MCF 10A (cell line): ENCODE data around the gene IPPK. TPM values are rescaled to one million over a fixed set of nuclear protein-coding genes. Genes with fewer than 3 reads are reported as not detected.

Experiments used
- BruUV-seq: library from RNA; stranded (reverse); fragments of 400-500 nt; replicated peaks from 2 replicates; lab custom pipeline; 2021; lab: Mats Ljungman, UMichigan
- CTCF ChIA-PET: fragments of 300-600 bp; sonication (Branson Sonifier 250); formaldehyde crosslinking; extraction: SDS; loops from one replicate; lab custom pipeline; 2021; ENCODE audit warnings: antibody characterized with exemption, inconsistent platforms; lab: Yijun Ruan, JAX
- POLR2A ChIA-PET: fragments of 300-600, 350-650 bp; sonication (Branson Sonifier 250); formaldehyde crosslinking; extraction: SDS; loops from one replicate; lab custom pipeline; 2020; ENCODE audit warnings: antibody characterized with exemption, inconsistent platforms; lab: Yijun Ruan, JAX
- DNase-seq: peaks from one replicate; pipeline ENCODE4 v3.0.0-alpha.2; 2018; ENCODE audit not compliant: unreplicated experiment
- H3K27ac Mint-ChIP-seq: one replicate; pipeline ENCODE4 v1.8.0; 2022; ENCODE audit warnings: mild to moderate bottlenecking, low read depth, mixed read lengths; ENCODE audit not compliant: unreplicated experiment
- H3K27me3 Mint-ChIP-seq: one replicate; pipeline ENCODE4 v1.8.0; 2022; ENCODE audit warnings: mixed read lengths; ENCODE audit not compliant: insufficient read depth, unreplicated experiment
- H3K36me3 Mint-ChIP-seq: one replicate; pipeline ENCODE4 v1.8.0; 2022; ENCODE audit warnings: mild to moderate bottlenecking, moderate library complexity, mixed read lengths; ENCODE audit not compliant: insufficient read depth, unreplicated experiment
- H3K4me1 Mint-ChIP-seq: one replicate; pipeline ENCODE4 v1.8.0; 2022; ENCODE audit warnings: mixed read lengths; ENCODE audit not compliant: insufficient read depth, unreplicated experiment
- H3K4me3 Mint-ChIP-seq: one replicate; pipeline ENCODE4 v1.8.0; 2022; ENCODE audit warnings: mild to moderate bottlenecking, moderate library complexity, mixed read lengths; ENCODE audit not compliant: unreplicated experiment
- H3K9me3 Mint-ChIP-seq: one replicate; pipeline ENCODE4 v1.8.0; 2022; ENCODE audit warnings: mixed read lengths; ENCODE audit not compliant: unreplicated experiment
- intact Hi-C: fragments of 100-400 bp; cut with micrococcal nuclease; formaldehyde crosslinking; loops from 2 replicates; pipeline ENCODE4 v1.14.1; 2022
- total RNA-seq: library from RNA; stranded (reverse); gene quantifications from 2 replicates; pipeline ENCODE4 v1.2.3, GENCODE V29; 2022
- TF ChIP-seq, protein P1 (sequence below): fragments of 200-600 bp; IDR thresholded peaks from one replicate; pipeline ENCODE4 v1.8.0; 2022; ENCODE audit warnings: antibody characterized with exemption, mild to moderate bottlenecking; ENCODE audit not compliant: unreplicated experiment

The IPPK gene
- total RNA-seq, 1 experiment from 2014 or later, result 16.6 TPM

DNA sequence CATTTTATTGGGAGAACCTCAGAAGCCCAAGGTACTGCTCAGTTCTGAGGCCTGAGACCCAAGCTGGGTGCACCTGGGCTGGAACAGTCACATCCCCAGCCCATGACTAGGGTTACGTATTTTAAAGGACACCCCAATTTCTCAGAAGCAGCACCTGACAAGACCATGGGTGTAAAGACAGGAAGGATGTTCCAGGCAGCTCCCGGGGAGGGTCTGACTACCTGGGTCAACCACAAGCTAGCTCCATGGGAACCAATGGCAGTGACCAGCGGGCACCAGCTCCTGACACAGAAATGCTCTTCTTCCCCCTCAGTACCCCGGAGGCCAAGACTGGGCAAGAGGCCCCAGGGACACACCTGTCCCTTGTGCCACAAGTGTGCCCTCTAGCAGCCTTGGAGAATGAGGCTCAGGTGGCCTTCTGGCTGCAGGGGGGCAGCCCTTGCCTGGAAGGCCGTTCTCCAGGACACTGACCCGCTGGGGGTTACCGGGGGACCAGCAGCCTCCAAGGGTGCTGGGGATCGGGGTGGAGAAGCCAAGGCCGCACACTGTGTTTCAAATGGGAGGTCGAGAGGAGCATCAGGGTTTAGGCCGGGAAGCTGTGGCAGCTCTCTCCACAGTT lies 52.6 kb downstream of the IPPK start:
- TF ChIP-seq, protein P1, sequence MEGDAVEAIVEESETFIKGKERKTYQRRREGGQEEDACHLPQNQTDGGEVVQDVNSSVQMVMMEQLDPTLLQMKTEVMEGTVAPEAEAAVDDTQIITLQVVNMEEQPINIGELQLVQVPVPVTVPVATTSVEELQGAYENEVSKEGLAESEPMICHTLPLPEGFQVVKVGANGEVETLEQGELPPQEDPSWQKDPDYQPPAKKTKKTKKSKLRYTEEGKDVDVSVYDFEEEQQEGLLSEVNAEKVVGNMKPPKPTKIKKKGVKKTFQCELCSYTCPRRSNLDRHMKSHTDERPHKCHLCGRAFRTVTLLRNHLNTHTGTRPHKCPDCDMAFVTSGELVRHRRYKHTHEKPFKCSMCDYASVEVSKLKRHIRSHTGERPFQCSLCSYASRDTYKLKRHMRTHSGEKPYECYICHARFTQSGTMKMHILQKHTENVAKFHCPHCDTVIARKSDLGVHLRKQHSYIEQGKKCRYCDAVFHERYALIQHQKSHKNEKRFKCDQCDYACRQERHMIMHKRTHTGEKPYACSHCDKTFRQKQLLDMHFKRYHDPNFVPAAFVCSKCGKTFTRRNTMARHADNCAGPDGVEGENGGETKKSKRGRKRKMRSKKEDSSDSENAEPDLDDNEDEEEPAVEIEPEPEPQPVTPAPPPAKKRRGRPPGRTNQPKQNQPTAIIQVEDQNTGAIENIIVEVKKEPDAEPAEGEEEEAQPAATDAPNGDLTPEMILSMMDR, result no peak
- CTCF ChIA-PET, result interaction anchor here (0.7 to 0.9 kb wide), 2 partner anchors 8 to 174 kb away, joined by 3 to 4 read pairs; no protein-coding TSS in a partner anchor
- H3K9me3 Mint-ChIP-seq, result no peaks in the 10 kb centered on the region
- no peak overlapping the region for H3K4me3 Mint-ChIP-seq
- POLR2A ChIA-PET, result interaction anchor here (1.3 kb wide), 1 partner anchor 111 kb away, joined by 3 read pairs; no protein-coding TSS in a partner anchor
- H3K36me3 Mint-ChIP-seq, result peaks cover 74% of the 10 kb centered on the region
- no peaks in the 10 kb centered on the region for H3K27me3 Mint-ChIP-seq
- no peaks in the 10 kb centered on the region for H3K4me1 Mint-ChIP-seq
- H3K27ac Mint-ChIP-seq, result no peak overlapping the region
- intact Hi-C loops, result no loop called here
- BruUV-seq, result no TSS peak
- DNase-seq, result no peak

DNA sequence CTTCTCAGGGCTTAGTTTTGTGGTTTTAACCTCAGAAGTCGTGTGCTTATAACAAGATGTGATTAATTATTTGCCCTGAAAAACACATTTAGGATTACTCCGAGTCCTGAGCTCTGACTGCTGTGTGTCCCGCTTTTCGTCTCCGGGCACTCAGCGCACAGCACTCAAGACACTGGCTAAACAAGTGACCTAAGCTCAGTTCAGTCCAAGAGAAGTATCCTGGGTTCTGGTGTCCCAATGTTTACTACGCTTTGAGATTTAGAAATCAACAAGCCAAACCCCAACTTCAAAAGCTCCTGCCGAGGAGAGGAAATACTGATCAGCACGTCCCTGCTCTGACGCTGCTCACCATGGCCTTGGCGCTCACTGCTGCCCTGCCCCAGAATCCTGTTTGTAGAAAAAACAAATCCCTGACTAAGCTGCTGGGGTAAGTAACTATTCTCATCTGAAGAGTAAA lies 53.2 kb downstream of the IPPK start:
- Mint-ChIP-seq H3K9me3 (no peaks in the 10 kb centered on the region), H3K36me3 (peaks cover 74% of the 10 kb centered on the region), H3K27me3 (no peaks in the 10 kb centered on the region), H3K27ac (no peak overlapping the region), H3K4me3 (no peak overlapping the region), H3K4me1 (no peaks in the 10 kb centered on the region)
- TF ChIP-seq, protein P1, result no peak
- POLR2A ChIA-PET, result interaction anchor here (0.9 to 1.3 kb wide), 2 partner anchors 110 to 113 kb away, joined by 3 read pairs; no protein-coding TSS in a partner anchor
- BruUV-seq, result no TSS peak
- CTCF ChIA-PET, result interaction anchor here (0.7 to 1.2 kb wide), 3 partner anchors 9 to 174 kb away, joined by 3 to 9 read pairs (median 4); no protein-coding TSS in a partner anchor
- intact Hi-C loops, result no loop called here
- DNase-seq, result no peak

DNA sequence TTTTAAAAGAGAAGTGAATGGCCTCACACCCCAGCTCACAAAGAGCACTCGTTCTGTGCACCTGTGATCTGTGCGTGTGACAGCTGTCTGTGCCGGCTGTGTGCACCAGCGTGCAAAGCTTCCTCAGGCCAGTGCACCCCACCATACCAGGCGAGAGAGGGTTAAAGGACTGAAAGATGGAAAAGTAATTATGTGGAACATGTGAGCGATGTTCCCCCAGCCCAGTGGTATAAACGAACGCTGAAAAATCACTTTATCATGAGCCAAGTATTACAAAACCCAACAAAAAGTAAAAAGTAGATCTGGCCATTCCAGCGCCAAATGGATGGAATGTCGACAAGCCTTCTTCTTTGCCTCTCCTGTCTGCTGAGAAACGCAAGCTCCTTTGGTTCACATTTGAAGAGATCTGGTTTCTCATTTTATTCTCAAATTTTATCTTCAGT lies 53.7 kb downstream of the IPPK start:
- H3K4me1 Mint-ChIP-seq, result no peaks in the 10 kb centered on the region
- ChIA-PET CTCF (interaction anchor here (0.9 to 1.2 kb wide), 2 partner anchors 9 to 18 kb away, joined by 3 to 9 read pairs; no protein-coding TSS in a partner anchor), POLR2A (interaction anchor here (0.9 kb wide), 1 partner anchor 113 kb away, joined by 3 read pairs; no protein-coding TSS in a partner anchor)
- H3K27ac Mint-ChIP-seq, result no peak overlapping the region
- TF ChIP-seq, protein P1, result no peak
- no peaks in the 10 kb centered on the region for H3K9me3 Mint-ChIP-seq
- H3K27me3 Mint-ChIP-seq, result no peaks in the 10 kb centered on the region
- no TSS peak for BruUV-seq
- intact Hi-C loops, result no loop called here
- peaks cover 74% of the 10 kb centered on the region for H3K36me3 Mint-ChIP-seq
- no peak overlapping the region for H3K4me3 Mint-ChIP-seq
- DNase-seq, result no peak

DNA sequence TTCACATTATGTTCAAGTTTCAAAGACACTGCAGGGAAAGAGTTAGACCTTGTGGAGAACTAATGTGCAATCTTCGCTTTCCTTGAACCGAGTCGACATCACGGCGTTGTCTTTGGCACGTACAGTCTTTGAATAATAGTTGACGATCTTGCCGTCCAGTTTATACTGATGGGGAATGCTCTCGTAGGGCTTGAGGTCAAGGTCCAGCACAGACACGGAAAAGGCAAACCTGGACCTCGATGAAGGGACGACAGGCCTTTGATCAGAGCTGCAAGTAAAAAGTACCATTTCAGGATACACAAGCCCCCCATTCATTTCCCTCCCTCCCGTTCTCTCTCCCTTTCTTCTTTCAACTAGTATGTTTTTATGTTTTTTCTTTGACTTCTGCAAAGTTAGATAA lies 54.1 kb downstream of the IPPK start:
- no peak for DNase-seq
- H3K27ac Mint-ChIP-seq, result no peak overlapping the region
- no peaks in the 10 kb centered on the region for H3K9me3 Mint-ChIP-seq
- H3K27me3 Mint-ChIP-seq, result no peaks in the 10 kb centered on the region
- no TSS peak for BruUV-seq
- CTCF ChIA-PET, result interaction anchor here (1.2 kb wide), 1 partner anchor 18 kb away, joined by 9 read pairs; no protein-coding TSS in a partner anchor
- H3K36me3 Mint-ChIP-seq, result peaks cover 75% of the 10 kb centered on the region
- H3K4me3 Mint-ChIP-seq, result no peak overlapping the region
- POLR2A ChIA-PET, result interaction anchor here (0.8 to 1.2 kb wide), 3 partner anchors 18 to 113 kb away, joined by 3 read pairs; no protein-coding TSS in a partner anchor
- TF ChIP-seq, protein P1, result no peak
- H3K4me1 Mint-ChIP-seq, result no peaks in the 10 kb centered on the region
- intact Hi-C loops, result no loop called here
